Germinal center (tissue), 1 donor: ENCODE data around the gene APLF.
"Not testable (repeated sequence)": the region's sequence is repeated elsewhere in the genome, so short reads cannot be mapped to it uniquely, and the experiment has no call there.

Source experiments
- DNase-seq: peaks from one replicate; pipeline ENCODE4 v3.0.0; 2012; ENCODE audit warnings: mixed read lengths, low spot score

Gene APLF

GRCh38 chr2:68529156-68529555 is 61.8 kb downstream of the APLF start:
- not testable (repeated sequence) for DNase-seq

GRCh38 chr2:68529651-68530050 is 62.3 kb downstream of the APLF start:
- DNase-seq = not testable (repeated sequence)

GRCh38 chr2:68536000-68536399 is 68.6 kb downstream of the APLF start:
- no peak for DNase-seq

- DNase-seq = no peak
These were observed 69.6 kb downstream of the APLF start for GRCh38 chr2:68537011-68537410.

GRCh38 chr2:68537809-68538208 is 70.4 kb downstream of the APLF start:
- DNase-seq = no peak

GRCh38 chr2:68544811-68545210 is 77.4 kb downstream of the APLF start:
- DNase-seq = no peak

GRCh38 chr2:68548396-68548795 is 81.0 kb downstream of the APLF start:
- no peak for DNase-seq

- DNase-seq = no peak
These were observed 85.7 kb downstream of the APLF start for GRCh38 chr2:68553098-68553497.

GRCh38 chr2:68555425-68556206 is 88.2 kb downstream of the APLF start:
- DNase-seq = not testable (repeated sequence)

GRCh38 chr2:68556381-68556780 is 89.0 kb downstream of the APLF start:
- no peak for DNase-seq

- DNase-seq = no peak
These were observed 91.2 kb downstream of the APLF start for GRCh38 chr2:68558576-68558975.

- DNase-seq = no peak
These were observed 92.3 kb downstream of the APLF start for GRCh38 chr2:68559692-68560091.

GRCh38 chr2:68560545-68560944 is 93.2 kb downstream of the APLF start:
- no peak for DNase-seq

- DNase-seq = no peak
These were observed 94.0 kb downstream of the APLF start for GRCh38 chr2:68561372-68561771.

GRCh38 chr2:68562934-68563333 is 95.5 kb downstream of the APLF start:
- DNase-seq = no peak

- DNase-seq = no peak
These were observed 97.0 kb downstream of the APLF start for GRCh38 chr2:68564426-68564825.

- no peak for DNase-seq
These were observed 97.9 kb downstream of the APLF start for GRCh38 chr2:68565273-68565672.

- DNase-seq = no peak
These were observed 98.5 kb downstream of the APLF start for GRCh38 chr2:68565858-68566257.

GRCh38 chr2:68566362-68566761 is 99.0 kb downstream of the APLF start:
- DNase-seq = no peak

GRCh38 chr2:68568116-68568515 is 100.7 kb downstream of the APLF start:
- DNase-seq = no peak

- no peak for DNase-seq
These were observed 102.2 kb downstream of the APLF start for GRCh38 chr2:68569604-68570003.

- not testable (repeated sequence) for DNase-seq
These were observed 103.0 kb downstream of the APLF start for GRCh38 chr2:68570434-68570833.

- DNase-seq = no peak
These were observed 106.9 kb downstream of the APLF start for GRCh38 chr2:68574202-68574791.

- no peak for DNase-seq
These were observed 109.8 kb downstream of the APLF start for GRCh38 chr2:68577183-68577582.
